ENCODE measurements around the gene SOCS7. TPM values are rescaled to one million over a fixed set of nuclear protein-coding genes. Genes with fewer than 3 reads are reported as not detected.

Gene SOCS7
- total RNA-seq, 1 experiment from 2014 or later: 17.8 TPM

GRCh38 chr17:38361694-38362465, 10.2 kb downstream of the SOCS7 start:
- DNase-seq (ENCODE audit: low spot score): no peak

- no peak for DNase-seq (ENCODE audit: low spot score)
Observed at GRCh38 chr17:38363016-38363415, 11.4 kb downstream of the SOCS7 start.

- DNase-seq (ENCODE audit: low spot score): no peak
Observed at GRCh38 chr17:38364741-38365140, 13.1 kb downstream of the SOCS7 start.

- DNase-seq (ENCODE audit: low spot score): no peak
Observed at GRCh38 chr17:38369124-38369886, 17.7 kb downstream of the SOCS7 start.

GRCh38 chr17:38379448-38379847, 27.8 kb downstream of the SOCS7 start:
- no peak for DNase-seq (ENCODE audit: low spot score)

GRCh38 chr17:38395090-38395489, 43.4 kb downstream of the SOCS7 start:
- no peak for DNase-seq (ENCODE audit: low spot score)

- DNase-seq (ENCODE audit: low spot score): no peak
Observed at GRCh38 chr17:38397227-38397626, 45.6 kb downstream of the SOCS7 start.

GRCh38 chr17:38400286-38400685, 48.6 kb downstream of the SOCS7 start:
- no peak for DNase-seq (ENCODE audit: low spot score)

GRCh38 chr17:38401459-38401858, 49.8 kb downstream of the SOCS7 start:
- no peak for DNase-seq (ENCODE audit: low spot score)

- no peak for DNase-seq (ENCODE audit: low spot score)
Observed at GRCh38 chr17:38402897-38403296, 51.3 kb downstream of the SOCS7 start.

- DNase-seq (ENCODE audit: low spot score): peak; percentile 59
Observed at GRCh38 chr17:38403491-38403890, 51.8 kb downstream of the SOCS7 start.

GRCh38 chr17:38404174-38404943, 52.7 kb downstream of the SOCS7 start:
- no peak for DNase-seq (ENCODE audit: low spot score)

- no peak for DNase-seq (ENCODE audit: low spot score)
Observed at GRCh38 chr17:38405654-38406053, 54.0 kb downstream of the SOCS7 start.

- DNase-seq (ENCODE audit: low spot score): no peak
Observed at GRCh38 chr17:38410201-38410600, 58.6 kb downstream of the SOCS7 start.

GRCh38 chr17:38415250-38416194, 63.9 kb downstream of the SOCS7 start:
- DNase-seq (ENCODE audit: low spot score): peak; percentile 59

- DNase-seq (ENCODE audit: low spot score): no peak
Observed at GRCh38 chr17:38416840-38417209, 65.2 kb downstream of the SOCS7 start.

GRCh38 chr17:38417210-38417951, 65.7 kb downstream of the SOCS7 start:
- DNase-seq (ENCODE audit: low spot score): no peak

GRCh38 chr17:38418062-38418692, 66.5 kb downstream of the SOCS7 start:
- DNase-seq (ENCODE audit: low spot score): no peak

GRCh38 chr17:38418693-38419507, 67.3 kb downstream of the SOCS7 start:
- DNase-seq (ENCODE audit: low spot score): no peak
